ENCODE results near the gene CEMIP. TPM values are rescaled to one million over a fixed set of nuclear protein-coding genes. Genes with fewer than 3 reads are reported as not detected.
"Not testable (repeated sequence)": the region's sequence is repeated elsewhere in the genome, so short reads cannot be mapped to it uniquely, and the experiment has no call there.

The CEMIP gene
- total RNA-seq, 1 experiment from 2014 or later: 0.61 TPM

- Histone ChIP-seq H2AFZ (no peak overlapping the region), H3K4me1 (replicated peaks; ENCODE audit: insufficient read depth) (peaks cover 49% of the 10 kb centered on the region), H4K20me1 (ENCODE audit: insufficient read depth) (no peaks in the 10 kb centered on the region), H3F3A (ENCODE audit: insufficient read depth, low read depth) (peaks cover 35% of the 10 kb centered on the region), H3K4me3 (no peak overlapping the region), H3K79me2 (ENCODE audit: low read depth) (no peaks in the 10 kb centered on the region), H3K27me3 (ENCODE audit: insufficient read depth, low read depth) (no peaks in the 10 kb centered on the region), H3K9me3 (ENCODE audit: insufficient read depth, low read depth) (no peaks in the 10 kb centered on the region), H3K36me3 (ENCODE audit: low read depth) (no peaks in the 10 kb centered on the region), H3K4me2 (no peak overlapping the region), H3K9me2 (ENCODE audit: insufficient read depth) (no peaks in the 10 kb centered on the region), H3K27ac (no peak overlapping the region)
- ChIA-PET CTCF (no interaction called here), POLR2A (ENCODE audit: unreplicated experiment) (interaction anchor here (0.6 kb wide), 2 partner anchors 9 to 180 kb away, joined by 3 read pairs; no protein-coding TSS in a partner anchor)
- intact Hi-C loops (cut with micrococcal nuclease; ENCODE audit: unreplicated experiment): no loop called here
- BruUV-seq (replicated peaks): no TSS peak
- TF ChIP-seq EZH2 (IDR thresholded peaks at IDR 0.05; ENCODE audit: low read depth): no peak
- TF ChIP-seq, protein P1, sequence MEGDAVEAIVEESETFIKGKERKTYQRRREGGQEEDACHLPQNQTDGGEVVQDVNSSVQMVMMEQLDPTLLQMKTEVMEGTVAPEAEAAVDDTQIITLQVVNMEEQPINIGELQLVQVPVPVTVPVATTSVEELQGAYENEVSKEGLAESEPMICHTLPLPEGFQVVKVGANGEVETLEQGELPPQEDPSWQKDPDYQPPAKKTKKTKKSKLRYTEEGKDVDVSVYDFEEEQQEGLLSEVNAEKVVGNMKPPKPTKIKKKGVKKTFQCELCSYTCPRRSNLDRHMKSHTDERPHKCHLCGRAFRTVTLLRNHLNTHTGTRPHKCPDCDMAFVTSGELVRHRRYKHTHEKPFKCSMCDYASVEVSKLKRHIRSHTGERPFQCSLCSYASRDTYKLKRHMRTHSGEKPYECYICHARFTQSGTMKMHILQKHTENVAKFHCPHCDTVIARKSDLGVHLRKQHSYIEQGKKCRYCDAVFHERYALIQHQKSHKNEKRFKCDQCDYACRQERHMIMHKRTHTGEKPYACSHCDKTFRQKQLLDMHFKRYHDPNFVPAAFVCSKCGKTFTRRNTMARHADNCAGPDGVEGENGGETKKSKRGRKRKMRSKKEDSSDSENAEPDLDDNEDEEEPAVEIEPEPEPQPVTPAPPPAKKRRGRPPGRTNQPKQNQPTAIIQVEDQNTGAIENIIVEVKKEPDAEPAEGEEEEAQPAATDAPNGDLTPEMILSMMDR (conservative IDR thresholded peaks at IDR 0.05): no peak
- no peak for DNase-seq
These were observed 178.4 kb downstream of the CEMIP start for GRCh38 chr15:80957556-80957955.

GRCh38 chr15:80957976-80958375 lies 178.8 kb downstream of the CEMIP start:
- Histone ChIP-seq H3K9me3 (ENCODE audit: insufficient read depth, low read depth) (no peaks in the 10 kb centered on the region), H3K36me3 (ENCODE audit: low read depth) (no peaks in the 10 kb centered on the region), H4K20me1 (ENCODE audit: insufficient read depth) (no peaks in the 10 kb centered on the region), H3K4me1 (replicated peaks; ENCODE audit: insufficient read depth) (peaks cover 45% of the 10 kb centered on the region), H3K9me2 (ENCODE audit: insufficient read depth) (no peaks in the 10 kb centered on the region), H3K27me3 (ENCODE audit: insufficient read depth, low read depth) (no peaks in the 10 kb centered on the region), H3K27ac (no peak overlapping the region), H3K79me2 (ENCODE audit: low read depth) (no peaks in the 10 kb centered on the region), H3K4me3 (no peak overlapping the region), H2AFZ (no peak overlapping the region), H3K4me2 (no peak overlapping the region), H3F3A (ENCODE audit: insufficient read depth, low read depth) (peaks cover 35% of the 10 kb centered on the region)
- intact Hi-C loops (cut with micrococcal nuclease; ENCODE audit: unreplicated experiment): no loop called here
- DNase-seq: no peak
- BruUV-seq (replicated peaks): no TSS peak
- ChIA-PET CTCF (no interaction called here), POLR2A (ENCODE audit: unreplicated experiment) (interaction anchor here (0.6 kb wide), 2 partner anchors 9 to 181 kb away, joined by 3 read pairs; no protein-coding TSS in a partner anchor)
- TF ChIP-seq EZH2 (IDR thresholded peaks at IDR 0.05; ENCODE audit: low read depth): no peak
- TF ChIP-seq, protein P1 (conservative IDR thresholded peaks at IDR 0.05): no peak

DNA sequence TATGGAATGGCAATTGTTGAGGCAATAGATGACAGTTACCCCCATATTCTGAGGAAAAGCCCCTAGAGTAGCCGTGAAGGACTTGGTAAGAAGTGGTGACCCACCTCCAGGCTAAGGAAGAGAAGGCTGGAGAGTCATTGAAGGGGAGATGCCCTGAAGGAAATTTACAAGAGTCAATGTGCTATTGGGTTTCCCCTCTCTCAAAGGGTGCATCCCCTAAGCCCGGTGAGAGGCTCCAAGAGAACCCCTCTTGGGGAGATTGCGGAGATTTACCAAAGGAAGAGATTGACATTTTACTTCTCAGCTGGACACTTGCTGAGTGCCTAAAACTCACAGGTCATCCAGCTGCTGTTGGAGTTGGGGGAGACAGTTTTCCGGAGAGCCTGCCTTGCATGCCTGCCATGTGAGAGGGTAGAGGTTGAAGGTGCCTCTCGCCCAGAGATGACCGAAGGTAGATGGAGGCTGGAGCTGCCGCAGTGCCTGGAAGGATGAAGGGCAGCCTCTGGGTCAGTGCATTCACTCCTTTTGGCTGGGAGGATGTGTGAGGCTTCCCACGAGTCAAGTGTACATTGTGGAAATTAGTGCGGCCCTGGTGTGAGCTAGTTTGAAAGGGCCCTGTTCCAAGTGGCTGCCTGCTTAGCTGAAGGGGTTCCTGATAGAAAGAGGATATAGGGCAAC lies 179.8 kb downstream of the CEMIP start:
- no peak overlapping the region for H2AFZ ChIP-seq
- TF ChIP-seq EZH2 (IDR thresholded peaks at IDR 0.05; ENCODE audit: low read depth): no peak
- TF ChIP-seq, protein P1 (conservative IDR thresholded peaks at IDR 0.05): no peak
- intact Hi-C loops (cut with micrococcal nuclease; ENCODE audit: unreplicated experiment): no loop called here
- no peak overlapping the region for H3K4me2 ChIP-seq
- no peak overlapping the region for H3K4me3 ChIP-seq
- no peaks in the 10 kb centered on the region for H4K20me1 ChIP-seq (ENCODE audit: insufficient read depth)
- no peak overlapping the region for H3K27ac ChIP-seq
- H3K4me1 ChIP-seq (replicated peaks; ENCODE audit: insufficient read depth): peaks cover 35% of the 10 kb centered on the region
- ChIA-PET CTCF (no interaction called here), POLR2A (ENCODE audit: unreplicated experiment) (no interaction called here)
- no peaks in the 10 kb centered on the region for H3K27me3 ChIP-seq (ENCODE audit: insufficient read depth, low read depth)
- H3K36me3 ChIP-seq (ENCODE audit: low read depth): no peaks in the 10 kb centered on the region
- H3F3A ChIP-seq (ENCODE audit: insufficient read depth, low read depth): peaks cover 29% of the 10 kb centered on the region
- no peaks in the 10 kb centered on the region for H3K9me3 ChIP-seq (ENCODE audit: insufficient read depth, low read depth)
- no peaks in the 10 kb centered on the region for H3K79me2 ChIP-seq (ENCODE audit: low read depth)
- BruUV-seq (replicated peaks): no TSS peak
- no peak for DNase-seq
- no peaks in the 10 kb centered on the region for H3K9me2 ChIP-seq (ENCODE audit: insufficient read depth)

- H3K27me3 ChIP-seq (ENCODE audit: insufficient read depth, low read depth); POLR2A ChIA-PET (ENCODE audit: unreplicated experiment); H2AFZ ChIP-seq; H3K79me2 ChIP-seq (ENCODE audit: low read depth); CTCF ChIA-PET; H3K4me3 ChIP-seq; H3K9me2 ChIP-seq (ENCODE audit: insufficient read depth); H3K36me3 ChIP-seq (ENCODE audit: low read depth); H3K4me2 ChIP-seq; H4K20me1 ChIP-seq (ENCODE audit: insufficient read depth); BruUV-seq (replicated peaks); DNase-seq; H3K27ac ChIP-seq; H3K9me3 ChIP-seq (ENCODE audit: insufficient read depth, low read depth); H3F3A ChIP-seq (ENCODE audit: insufficient read depth, low read depth): not testable (repeated sequence)
- intact Hi-C loops (cut with micrococcal nuclease; ENCODE audit: unreplicated experiment): loop anchor here (5.0 kb wide), 4 partner anchors 53 to 288 kb away; partner anchors contain the start of gene ABHD17C
- H3K4me1 ChIP-seq (replicated peaks; ENCODE audit: insufficient read depth): peaks cover 20% of the 10 kb centered on the region
These were observed 186.3 kb downstream of the CEMIP start for GRCh38 chr15:80965454-80965853.
